Inferior parietal cortex (tissue), 1 donor: ENCODE measurements around the gene SOX12.

Source experiments
- DNase-seq: peaks from one replicate; pipeline ENCODE4 v3.0.0-alpha.2; 2016; ENCODE audit errors: extremely low spot score

Gene SOX12

GRCh38 chr20:301886-302848, 23.2 kb upstream of the SOX12 start:
- no peak for DNase-seq

- DNase-seq: no peak
Measured at GRCh38 chr20:305745-306144, 19.6 kb upstream of the SOX12 start.

GRCh38 chr20:308427-309038, 16.8 kb upstream of the SOX12 start:
- DNase-seq: no peak

GRCh38 chr20:309306-309840, 16.0 kb upstream of the SOX12 start:
- DNase-seq: no peak

- peak; percentile 97 for DNase-seq
Measured at GRCh38 chr20:309841-310644, 15.3 kb upstream of the SOX12 start.

GRCh38 chr20:310645-311044, 14.7 kb upstream of the SOX12 start:
- DNase-seq: no peak

GRCh38 chr20:311609-312008, 13.7 kb upstream of the SOX12 start:
- DNase-seq: no peak

GRCh38 chr20:312067-312466, 13.3 kb upstream of the SOX12 start:
- DNase-seq: no peak

- DNase-seq: no peak
Measured at GRCh38 chr20:312866-313265, 12.5 kb upstream of the SOX12 start.

GRCh38 chr20:313402-313801, 11.9 kb upstream of the SOX12 start:
- DNase-seq: no peak

- no peak for DNase-seq
Measured at GRCh38 chr20:313948-314347, 11.4 kb upstream of the SOX12 start.

GRCh38 chr20:316316-317068, 8.9 kb upstream of the SOX12 start:
- DNase-seq: no peak

- peak; percentile 76 for DNase-seq
Measured at GRCh38 chr20:324177-325044, 941 bp upstream of the SOX12 start.

GRCh38 chr20:325889-326644, 715 bp downstream of the SOX12 start:
- peak; percentile 32 for DNase-seq

GRCh38 chr20:326645-327185, 1.4 kb downstream of the SOX12 start:
- DNase-seq: peak; percentile 12

- peak; percentile 87 for DNase-seq
Measured at GRCh38 chr20:327186-328026, 2.1 kb downstream of the SOX12 start.

GRCh38 chr20:328027-328974, 2.9 kb downstream of the SOX12 start:
- DNase-seq: no peak
